H1 (cell line): ENCODE data around the gene QSER1. TPM values are rescaled to one million over a fixed set of nuclear protein-coding genes. Genes with fewer than 3 reads are reported as not detected.

Source experiments
- BRCA1 ChIP-seq: IDR thresholded peaks from 2 replicates; pipeline ENCODE4 v1.6.1; 2012; ENCODE audit warnings: low read depth, low read length, improper control_type of control experiment
- EGR1 ChIP-seq: IDR thresholded peaks from 2 replicates; pipeline ENCODE4 v1.6.1; 2011; ENCODE audit warnings: low read depth, low read length, borderline replicate concordance
- NRF1 ChIP-seq: IDR thresholded peaks from 2 replicates; pipeline ENCODE4 v1.6.1; 2011; ENCODE audit warnings: mild to moderate bottlenecking, low read depth, low read length, improper control_type of control experiment
- TEAD4 ChIP-seq: IDR thresholded peaks from 2 replicates; pipeline ENCODE4 v1.6.1; 2012; ENCODE audit warnings: low read depth, low read length, inconsistent platforms, mixed read lengths
- polyA plus RNA-seq, 7 experiments: library from polyadenylated mRNA; depleted of rRNA in 3 of 7; stranded (reverse) in 5 of 7; unstranded in 2 of 7; fragments of >200 nt in 5 of 7; fragments of 200-250 nt in 2 of 7; gene quantifications; 1 replicate in 5 of 7; 2 replicates in 1 of 7; 4 replicates in 1 of 7; pipeline versions ENCODE4 v1.2.1 to v1.2.3, GENCODE V29; 2011 to 2013; ENCODE audit warnings: missing spikeins in 2 of 7, mixed read lengths in 2 of 7
- total RNA-seq: library from RNA; stranded (reverse); fragmentation: NEBNext Ultra II Directional; extraction: Animal tissue kit (Norgen Biotek cat#: 25700); gene quantifications from 2 replicates; pipeline ENCODE4 v1.2.1, GENCODE V29; 2021
- TF ChIP-seq, protein P1 (sequence below), 3 experiments: IDR thresholded peaks; 1 replicate in 2 of 3; 2 replicates in 1 of 3; pipeline versions ENCODE4 v1.5.1 to v1.6.1; 2011; ENCODE audit warnings: low read length in 3 of 3, mild to moderate bottlenecking in 3 of 3, inconsistent platforms in 2 of 3, low read depth in 1 of 3, moderate library complexity in 1 of 3; ENCODE audit not compliant: insufficient read depth in 1 of 3; ENCODE audit errors: control extremely low read depth in 1 of 3
- TF ChIP-seq, protein P2 (sequence below): IDR thresholded peaks from 2 replicates; pipeline ENCODE4 v1.6.1; 2012; ENCODE audit warnings: low read length, inconsistent platforms

The QSER1 gene
- total and polyA plus RNA-seq, 2 of the 8 experiments (the other 6 are each of a cell fraction or from before 2014, with no cell fraction given), result 29.3 to 117 TPM

DNA sequence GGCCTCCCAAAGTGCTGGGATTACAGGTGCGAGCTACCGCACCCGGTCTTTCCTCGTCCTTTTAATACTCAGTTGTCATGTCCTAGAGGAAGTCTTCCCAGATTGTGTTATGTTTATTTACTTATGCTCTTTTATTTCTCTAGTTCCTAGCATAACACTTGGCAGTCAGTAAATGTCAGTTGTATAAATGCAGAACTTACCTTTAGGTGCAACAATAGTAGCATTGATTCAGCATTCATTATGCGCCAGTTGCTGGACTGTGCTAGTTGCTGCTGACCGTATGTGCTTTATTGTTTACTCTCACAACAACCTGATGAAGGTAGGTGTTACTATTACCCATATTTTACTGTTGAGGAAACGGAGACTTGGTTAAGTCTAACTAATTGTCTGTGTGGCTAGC is 20.8 kb downstream of the QSER1 start (continued):
- TF ChIP-seq, protein P1, sequence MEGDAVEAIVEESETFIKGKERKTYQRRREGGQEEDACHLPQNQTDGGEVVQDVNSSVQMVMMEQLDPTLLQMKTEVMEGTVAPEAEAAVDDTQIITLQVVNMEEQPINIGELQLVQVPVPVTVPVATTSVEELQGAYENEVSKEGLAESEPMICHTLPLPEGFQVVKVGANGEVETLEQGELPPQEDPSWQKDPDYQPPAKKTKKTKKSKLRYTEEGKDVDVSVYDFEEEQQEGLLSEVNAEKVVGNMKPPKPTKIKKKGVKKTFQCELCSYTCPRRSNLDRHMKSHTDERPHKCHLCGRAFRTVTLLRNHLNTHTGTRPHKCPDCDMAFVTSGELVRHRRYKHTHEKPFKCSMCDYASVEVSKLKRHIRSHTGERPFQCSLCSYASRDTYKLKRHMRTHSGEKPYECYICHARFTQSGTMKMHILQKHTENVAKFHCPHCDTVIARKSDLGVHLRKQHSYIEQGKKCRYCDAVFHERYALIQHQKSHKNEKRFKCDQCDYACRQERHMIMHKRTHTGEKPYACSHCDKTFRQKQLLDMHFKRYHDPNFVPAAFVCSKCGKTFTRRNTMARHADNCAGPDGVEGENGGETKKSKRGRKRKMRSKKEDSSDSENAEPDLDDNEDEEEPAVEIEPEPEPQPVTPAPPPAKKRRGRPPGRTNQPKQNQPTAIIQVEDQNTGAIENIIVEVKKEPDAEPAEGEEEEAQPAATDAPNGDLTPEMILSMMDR (IDR thresholded peaks at IDR 0.05; ENCODE audit: control extremely low read depth in 1 of 3, insufficient read depth in 1 of 3, low read depth in 1 of 3, low read length in 3 of 3), result no peak
- TF ChIP-seq BRCA1, result no peak
- TF ChIP-seq EGR1, result no peak
- TF ChIP-seq, protein P2, sequence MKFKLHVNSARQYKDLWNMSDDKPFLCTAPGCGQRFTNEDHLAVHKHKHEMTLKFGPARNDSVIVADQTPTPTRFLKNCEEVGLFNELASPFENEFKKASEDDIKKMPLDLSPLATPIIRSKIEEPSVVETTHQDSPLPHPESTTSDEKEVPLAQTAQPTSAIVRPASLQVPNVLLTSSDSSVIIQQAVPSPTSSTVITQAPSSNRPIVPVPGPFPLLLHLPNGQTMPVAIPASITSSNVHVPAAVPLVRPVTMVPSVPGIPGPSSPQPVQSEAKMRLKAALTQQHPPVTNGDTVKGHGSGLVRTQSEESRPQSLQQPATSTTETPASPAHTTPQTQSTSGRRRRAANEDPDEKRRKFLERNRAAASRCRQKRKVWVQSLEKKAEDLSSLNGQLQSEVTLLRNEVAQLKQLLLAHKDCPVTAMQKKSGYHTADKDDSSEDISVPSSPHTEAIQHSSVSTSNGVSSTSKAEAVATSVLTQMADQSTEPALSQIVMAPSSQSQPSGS, result no peak
- no peak for TF ChIP-seq NRF1
- no peak for TF ChIP-seq TEAD4
